Measurements from ENCODE around the gene LIPM. TPM values are rescaled to one million over a fixed set of nuclear protein-coding genes. Genes with fewer than 3 reads are reported as not detected.

Gene LIPM
- total RNA-seq, 1 donor from 2014 or later = not detected

DNA sequence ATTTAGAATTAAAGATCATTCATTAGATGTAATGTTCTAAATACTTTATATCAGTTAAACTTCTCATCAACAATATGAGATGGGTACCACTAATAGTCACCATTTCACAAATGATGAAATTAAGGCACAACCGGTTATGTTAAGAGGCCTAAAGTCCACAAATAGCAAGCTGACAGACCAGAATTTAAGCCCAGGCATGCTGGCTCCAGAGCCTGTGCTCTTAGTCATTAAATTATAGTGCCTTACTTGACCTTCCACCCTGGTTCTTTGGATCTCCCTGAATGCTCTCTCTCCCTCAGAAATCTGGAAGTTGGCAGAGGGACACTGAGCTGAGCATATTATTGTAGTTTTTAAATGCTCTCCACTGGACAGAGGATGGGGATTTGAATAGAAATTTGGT lies 39.1 kb upstream of the LIPM start:
- no peak overlapping the region for H3K4me3 ChIP-seq (ENCODE audit: low read depth, low read length)
- TF ChIP-seq, protein P1, sequence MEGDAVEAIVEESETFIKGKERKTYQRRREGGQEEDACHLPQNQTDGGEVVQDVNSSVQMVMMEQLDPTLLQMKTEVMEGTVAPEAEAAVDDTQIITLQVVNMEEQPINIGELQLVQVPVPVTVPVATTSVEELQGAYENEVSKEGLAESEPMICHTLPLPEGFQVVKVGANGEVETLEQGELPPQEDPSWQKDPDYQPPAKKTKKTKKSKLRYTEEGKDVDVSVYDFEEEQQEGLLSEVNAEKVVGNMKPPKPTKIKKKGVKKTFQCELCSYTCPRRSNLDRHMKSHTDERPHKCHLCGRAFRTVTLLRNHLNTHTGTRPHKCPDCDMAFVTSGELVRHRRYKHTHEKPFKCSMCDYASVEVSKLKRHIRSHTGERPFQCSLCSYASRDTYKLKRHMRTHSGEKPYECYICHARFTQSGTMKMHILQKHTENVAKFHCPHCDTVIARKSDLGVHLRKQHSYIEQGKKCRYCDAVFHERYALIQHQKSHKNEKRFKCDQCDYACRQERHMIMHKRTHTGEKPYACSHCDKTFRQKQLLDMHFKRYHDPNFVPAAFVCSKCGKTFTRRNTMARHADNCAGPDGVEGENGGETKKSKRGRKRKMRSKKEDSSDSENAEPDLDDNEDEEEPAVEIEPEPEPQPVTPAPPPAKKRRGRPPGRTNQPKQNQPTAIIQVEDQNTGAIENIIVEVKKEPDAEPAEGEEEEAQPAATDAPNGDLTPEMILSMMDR (conservative IDR thresholded peaks at IDR 0.05; ENCODE audit: low read depth, low read length) = no peak
- no peak for DNase-seq (ENCODE audit: low read depth)

DNA sequence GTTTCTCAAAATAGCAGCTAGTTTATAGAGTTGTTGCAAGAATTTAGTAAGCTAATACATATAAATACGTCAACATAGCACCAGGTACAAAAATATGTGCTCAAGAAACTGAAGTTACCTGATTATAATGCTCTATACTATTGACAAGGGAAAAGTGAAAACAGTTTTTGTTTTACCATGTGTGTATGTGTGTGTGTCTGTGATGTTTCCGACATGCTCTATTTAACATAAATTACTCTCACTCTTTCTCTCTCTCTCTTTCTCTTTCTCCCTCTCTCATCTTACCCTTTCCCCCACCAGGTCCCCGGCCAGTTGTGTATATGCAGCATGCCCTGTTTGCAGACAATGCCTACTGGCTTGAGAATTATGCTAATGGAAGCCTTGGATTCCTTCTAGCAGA lies 38.4 kb upstream of the LIPM start:
- no peak overlapping the region for H3K4me3 ChIP-seq (ENCODE audit: low read depth, low read length)
- TF ChIP-seq, protein P1 (conservative IDR thresholded peaks at IDR 0.05; ENCODE audit: low read depth, low read length) = no peak
- DNase-seq (ENCODE audit: low read depth) = no peak

DNA sequence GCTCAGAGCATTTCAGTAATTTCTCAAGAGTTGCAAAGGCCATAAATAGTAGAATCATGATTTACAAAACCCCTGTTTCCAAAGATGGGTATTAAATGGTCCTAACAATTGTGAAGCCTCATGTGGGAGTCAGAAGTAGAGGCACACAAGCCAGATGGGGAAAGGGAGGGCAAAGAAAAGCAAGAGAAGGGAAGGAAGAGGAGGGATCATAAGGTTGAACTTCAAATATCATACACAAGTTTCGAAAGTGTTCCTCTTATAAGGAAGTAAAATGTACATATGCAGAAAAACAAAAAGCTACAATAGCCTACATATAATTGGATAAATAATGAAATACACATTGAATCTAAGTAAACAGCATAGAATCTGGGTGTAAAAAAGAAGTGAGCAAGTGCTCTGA lies 36.7 kb upstream of the LIPM start:
- TF ChIP-seq, protein P1 (conservative IDR thresholded peaks at IDR 0.05; ENCODE audit: low read depth, low read length) = no peak
- no peak for DNase-seq (ENCODE audit: low read depth)
- no peak overlapping the region for H3K4me3 ChIP-seq (ENCODE audit: low read depth, low read length)

DNA sequence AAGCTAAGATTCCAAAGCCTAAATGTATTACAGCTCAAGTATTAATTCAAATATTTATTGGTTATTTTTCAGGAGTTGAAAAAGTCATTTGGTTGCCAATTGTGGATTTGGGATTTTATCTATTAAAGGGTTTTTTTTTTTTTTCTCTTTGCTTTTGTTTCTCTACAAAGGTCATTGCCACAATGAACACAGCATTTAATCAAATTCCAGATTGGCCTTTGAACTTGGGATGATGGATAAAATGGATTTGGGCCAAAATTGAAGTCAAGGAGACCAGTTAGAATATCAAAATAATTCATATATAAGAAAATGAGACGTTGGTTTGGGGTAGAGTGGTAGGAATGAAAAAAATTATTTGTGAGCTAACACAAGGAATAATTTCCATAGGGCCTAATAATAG lies 33.1 kb upstream of the LIPM start:
- TF ChIP-seq, protein P1 (conservative IDR thresholded peaks at IDR 0.05; ENCODE audit: low read depth, low read length) = no peak
- DNase-seq (ENCODE audit: low read depth) = no peak
- H3K4me3 ChIP-seq (ENCODE audit: low read depth, low read length) = no peak overlapping the region

DNA sequence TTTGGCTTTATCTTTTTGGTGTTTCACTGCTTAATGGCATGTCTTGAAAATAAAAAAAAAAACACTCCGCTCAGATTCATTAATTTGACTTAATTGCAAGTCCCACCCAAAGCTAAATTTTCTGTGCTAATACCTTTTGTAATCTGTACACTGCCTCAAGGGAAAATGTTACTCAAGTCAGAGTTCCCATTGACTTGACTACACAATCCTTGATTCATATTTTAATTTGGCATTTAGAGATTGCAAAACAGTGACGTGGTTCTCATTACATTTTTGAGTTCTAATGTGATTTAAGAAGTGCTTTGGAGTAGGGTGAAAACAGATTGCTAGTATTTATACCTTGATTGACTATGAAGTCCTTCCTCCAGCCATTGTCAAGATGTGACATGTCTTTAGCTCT lies 21.3 kb upstream of the LIPM start:
- TF ChIP-seq, protein P1 (conservative IDR thresholded peaks at IDR 0.05; ENCODE audit: low read depth, low read length) = no peak
- DNase-seq (ENCODE audit: low read depth) = no peak
- H3K4me3 ChIP-seq (ENCODE audit: low read depth, low read length) = no peak overlapping the region

DNA sequence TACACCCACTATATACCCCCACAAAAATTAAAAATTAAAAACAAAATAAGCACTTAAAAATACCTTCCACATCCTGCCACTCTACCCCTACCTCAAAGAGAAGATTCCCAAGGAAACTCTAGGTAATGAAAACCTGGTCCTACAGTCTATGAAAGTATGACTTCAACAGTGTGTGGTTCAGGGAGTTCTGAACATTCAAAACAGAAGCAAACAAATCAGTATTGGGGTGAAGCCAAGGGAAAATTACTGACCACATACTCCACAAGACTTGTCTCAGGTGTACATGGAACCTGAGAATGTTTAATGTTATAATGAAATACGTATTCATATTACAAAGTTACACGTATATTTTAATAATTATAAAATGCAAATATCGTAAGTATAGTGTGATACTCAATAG lies 20.3 kb upstream of the LIPM start:
- TF ChIP-seq, protein P1 (conservative IDR thresholded peaks at IDR 0.05; ENCODE audit: low read depth, low read length) = no peak
- no peak overlapping the region for H3K4me3 ChIP-seq (ENCODE audit: low read depth, low read length)
- DNase-seq (ENCODE audit: low read depth) = no peak

DNA sequence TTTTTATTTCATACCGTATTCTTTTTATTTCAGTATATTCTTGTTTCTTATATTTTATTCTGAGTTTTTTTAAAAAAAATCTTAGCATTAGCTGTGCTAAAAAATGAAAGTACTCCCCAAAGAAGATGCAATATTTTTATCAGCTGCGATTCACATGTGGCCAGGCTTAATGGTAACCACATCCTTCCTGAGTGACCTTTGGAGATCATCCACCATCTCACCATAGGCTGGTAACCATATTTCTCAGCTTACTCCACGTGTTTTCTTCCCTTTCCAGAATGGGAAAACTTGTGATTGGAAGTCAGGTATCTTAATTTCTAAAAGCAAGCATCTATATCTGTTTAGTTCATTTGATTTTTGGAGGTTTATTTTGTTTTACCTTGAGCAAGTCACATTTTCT lies 18.8 kb upstream of the LIPM start:
- TF ChIP-seq, protein P1 (conservative IDR thresholded peaks at IDR 0.05; ENCODE audit: low read depth, low read length) = no peak
- DNase-seq (ENCODE audit: low read depth) = no peak
- no peak overlapping the region for H3K4me3 ChIP-seq (ENCODE audit: low read depth, low read length)
